HG03558 (cell line): ENCODE measurements around the gene SARS1.
A peak's percentile ranks its signal among the peaks of the same experiment; 100 is the strongest.

Experiments used
- ATAC-seq: cut with Tn5 transposase; IDR thresholded peaks from one replicate; pipeline ENCODE4 v1.9.1; 2021; ENCODE audit warnings: moderate number of reproducible peaks; ENCODE audit not compliant: unreplicated experiment; ENCODE audit errors: extremely low read depth

Gene SARS1

GRCh38 chr1:109248444-109248796 is 34.7 kb downstream of the SARS1 start:
- ATAC-seq = no peak

- peak; percentile 46 for ATAC-seq
Observed at GRCh38 chr1:109248797-109249629, 35.3 kb downstream of the SARS1 start, which contains the start of gene CELSR2. Gene CELSR2 (plus strand): TSS chr1:109249539. CDS start chr1:109250080, 541 bp downstream.

- ATAC-seq = peak; percentile 8
Observed at GRCh38 chr1:109249654-109250401, 36.1 kb downstream of the SARS1 start.

GRCh38 chr1:109250454-109251276 is 36.9 kb downstream of the SARS1 start:
- ATAC-seq = no peak

- ATAC-seq = no peak
Observed at GRCh38 chr1:109251277-109252166, 37.8 kb downstream of the SARS1 start.

- ATAC-seq = no peak
Observed at GRCh38 chr1:109252167-109252892, 38.6 kb downstream of the SARS1 start.

GRCh38 chr1:109252893-109253802 is 39.4 kb downstream of the SARS1 start:
- ATAC-seq = no peak

- ATAC-seq = no peak
Observed at GRCh38 chr1:109253803-109254620, 40.3 kb downstream of the SARS1 start.

- ATAC-seq = no peak
Observed at GRCh38 chr1:109254621-109255096, 40.9 kb downstream of the SARS1 start.

GRCh38 chr1:109255097-109255651 is 41.5 kb downstream of the SARS1 start:
- no peak for ATAC-seq

- ATAC-seq = no peak
Observed at GRCh38 chr1:109255678-109256077, 42.0 kb downstream of the SARS1 start.

GRCh38 chr1:109256085-109256484 is 42.4 kb downstream of the SARS1 start:
- no peak for ATAC-seq

GRCh38 chr1:109256971-109257681 is 43.4 kb downstream of the SARS1 start:
- ATAC-seq = no peak

- no peak for ATAC-seq
Observed at GRCh38 chr1:109257682-109258421, 44.1 kb downstream of the SARS1 start.
